ENCODE results near the gene FSTL5.

The FSTL5 gene

DNA sequence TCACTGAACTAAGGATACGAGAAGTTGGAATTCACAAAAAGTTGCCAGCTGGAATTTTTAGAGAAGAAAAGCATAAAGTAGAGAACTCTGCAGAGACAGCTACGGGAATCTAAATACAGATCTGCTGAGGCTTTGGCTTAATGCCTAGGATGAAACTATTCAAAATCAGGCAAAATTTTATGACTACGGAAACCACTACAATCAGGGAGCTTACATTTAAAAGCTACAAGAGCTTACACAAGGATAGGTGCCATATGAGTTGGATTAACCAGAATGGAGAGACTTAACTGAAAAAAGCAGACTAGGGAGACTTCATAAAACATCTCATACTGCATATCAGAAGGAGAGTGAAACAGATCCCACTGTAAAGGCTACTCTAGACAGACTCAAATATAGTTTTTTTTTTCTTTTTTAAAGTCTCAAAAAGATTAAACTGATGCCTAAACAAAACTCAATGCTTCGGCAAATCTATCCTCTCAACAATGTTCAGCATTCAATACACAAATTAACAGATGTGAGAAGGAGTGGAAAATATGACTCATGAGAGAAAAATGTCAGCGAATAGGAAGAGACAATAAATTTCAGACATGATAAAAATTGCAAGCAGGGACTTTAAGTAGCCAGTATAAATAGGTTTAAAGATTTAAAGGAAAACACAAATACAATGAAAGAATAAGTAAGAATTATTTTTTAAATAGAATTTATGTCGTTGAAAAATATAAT lies 586.1 kb downstream of the FSTL5 start:
- DNase-seq (ENCODE audit: low read depth) = no peak

DNA sequence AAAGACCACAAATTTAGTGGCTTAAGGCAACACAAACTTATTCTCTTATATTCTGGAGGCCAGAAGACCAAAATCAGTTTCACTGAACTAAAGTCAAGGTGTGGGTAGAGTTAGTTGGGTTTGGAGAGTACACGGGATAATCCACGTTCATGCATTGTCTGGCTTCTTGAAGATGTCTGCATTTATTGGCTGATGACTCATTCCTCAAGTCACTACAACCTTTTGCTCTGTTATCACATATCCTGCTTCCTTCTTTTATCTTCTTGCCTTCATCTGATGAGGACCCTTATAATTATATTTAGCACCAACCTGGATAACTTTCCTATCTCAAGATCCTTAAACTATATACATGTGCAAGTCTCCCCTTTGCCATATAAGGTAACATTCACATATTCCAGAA lies 590.0 kb downstream of the FSTL5 start:
- DNase-seq (ENCODE audit: low read depth) = no peak

DNA sequence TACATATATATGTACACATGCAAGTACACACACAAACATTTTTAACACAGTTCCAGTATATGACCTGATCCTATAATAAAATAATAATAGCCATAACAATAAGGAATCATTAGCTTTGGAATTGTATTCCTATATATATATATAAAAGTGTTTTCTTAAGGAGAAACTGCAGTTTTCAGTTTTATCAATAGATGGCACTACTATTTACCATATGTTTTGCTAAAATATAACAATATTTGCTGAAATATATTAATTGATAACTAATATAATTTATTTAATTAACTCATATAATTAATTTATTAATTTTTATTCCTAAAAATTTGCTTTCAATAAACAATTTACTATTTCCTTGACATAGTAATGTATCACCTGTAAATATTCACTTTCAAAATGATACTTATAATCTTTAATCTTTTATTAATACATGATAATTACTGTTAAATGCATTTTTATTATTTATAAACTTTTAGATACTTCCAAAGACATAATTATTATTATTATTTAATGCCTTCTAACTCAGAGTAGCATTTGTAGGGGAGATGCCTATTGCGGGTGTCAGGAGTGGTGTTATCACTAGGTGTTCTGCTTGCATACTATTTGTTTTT lies 599.5 kb downstream of the FSTL5 start:
- no peak for DNase-seq (ENCODE audit: low read depth)

DNA sequence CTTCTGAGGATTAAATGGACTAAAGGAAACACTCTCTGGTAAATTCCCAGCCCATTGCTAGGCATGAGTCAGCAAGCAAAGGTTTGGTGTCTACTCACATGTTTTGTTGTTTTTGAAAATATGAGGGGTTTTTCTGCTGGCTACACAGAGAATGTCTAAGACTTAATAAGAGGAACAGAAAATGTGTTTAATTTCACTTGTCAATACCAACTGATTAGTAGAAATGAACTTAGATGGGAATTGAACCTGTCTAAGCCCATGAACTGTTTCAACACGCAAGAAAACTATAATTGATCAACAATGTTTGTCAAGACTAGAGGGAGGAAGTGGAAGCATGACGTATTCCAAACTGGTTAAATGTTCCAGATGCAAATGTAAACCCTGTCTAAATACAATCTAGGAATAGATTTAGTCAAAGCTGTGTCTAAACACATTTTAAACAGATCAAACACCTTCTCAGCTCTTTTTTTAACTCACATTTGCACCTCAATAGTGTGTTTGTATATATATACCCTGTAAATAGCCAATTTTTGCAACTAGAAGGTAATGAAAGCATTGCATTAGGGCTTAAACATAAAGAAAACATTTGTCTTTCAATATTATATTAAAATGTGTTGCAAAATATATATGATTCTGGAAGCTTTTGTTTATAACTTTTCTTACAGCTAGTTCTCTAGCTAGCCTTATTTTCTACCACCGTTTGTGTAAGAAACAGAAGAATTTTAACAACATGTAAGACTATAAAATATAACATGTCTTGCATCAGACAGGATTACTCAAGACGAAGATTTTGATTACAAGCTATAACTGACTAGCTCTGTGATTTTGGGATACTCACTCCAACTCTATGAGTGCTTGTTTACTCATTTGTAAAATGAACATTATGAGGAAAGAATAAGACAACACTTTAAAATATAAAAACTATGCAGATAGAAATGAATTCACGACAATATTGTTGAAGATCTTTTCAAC lies 607.8 kb downstream of the FSTL5 start:
- no peak for DNase-seq (ENCODE audit: low read depth)

DNA sequence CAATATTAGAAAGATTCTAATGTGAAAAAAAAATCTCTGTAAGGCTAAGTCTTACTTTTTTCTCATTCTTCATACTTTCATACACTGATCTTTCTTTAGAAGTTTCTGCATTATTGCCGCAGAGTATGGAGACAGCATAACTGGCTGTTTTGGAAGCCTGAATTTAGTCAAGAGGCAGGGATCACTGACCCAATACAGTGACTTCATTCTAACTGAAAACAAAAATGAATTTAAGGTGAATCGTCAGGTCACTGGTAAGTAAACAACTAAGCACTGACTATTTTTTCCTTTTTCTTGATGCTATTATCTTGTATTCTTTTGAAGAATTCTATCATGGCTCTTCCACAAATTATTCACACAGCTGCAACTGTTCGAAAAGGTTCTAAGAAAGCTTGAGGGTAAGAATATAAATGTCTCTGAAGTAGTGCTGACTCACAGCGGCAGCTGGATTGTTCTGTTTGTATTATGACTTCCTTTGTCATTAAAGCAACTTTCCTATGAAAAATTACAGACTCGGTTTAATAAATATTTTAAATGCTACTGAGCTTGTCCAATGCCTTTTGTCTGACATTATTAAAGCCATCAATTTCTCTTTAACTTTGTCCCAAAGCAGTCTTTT lies 609.3 kb downstream of the FSTL5 start:
- no peak for DNase-seq (ENCODE audit: low read depth)

DNA sequence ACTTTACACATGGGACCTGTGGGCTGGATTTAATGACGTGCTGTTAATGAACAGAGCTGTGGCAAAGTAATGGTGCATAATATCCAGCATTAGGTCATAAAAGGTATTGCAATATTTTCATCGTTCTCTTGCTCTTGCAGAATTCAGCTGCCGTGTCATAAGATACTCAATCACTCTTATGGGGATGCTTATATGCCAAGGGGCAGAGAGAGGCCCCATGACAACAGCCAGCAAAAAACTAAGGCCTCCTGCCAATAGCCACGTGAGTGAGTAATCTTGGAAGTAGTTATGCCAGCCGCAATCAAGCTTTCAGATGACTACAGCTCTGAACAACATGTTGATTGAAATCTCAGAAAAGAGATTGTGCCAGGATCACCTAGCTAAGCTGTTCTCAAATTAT lies 616.9 kb downstream of the FSTL5 start:
- DNase-seq (ENCODE audit: low read depth) = no peak

DNA sequence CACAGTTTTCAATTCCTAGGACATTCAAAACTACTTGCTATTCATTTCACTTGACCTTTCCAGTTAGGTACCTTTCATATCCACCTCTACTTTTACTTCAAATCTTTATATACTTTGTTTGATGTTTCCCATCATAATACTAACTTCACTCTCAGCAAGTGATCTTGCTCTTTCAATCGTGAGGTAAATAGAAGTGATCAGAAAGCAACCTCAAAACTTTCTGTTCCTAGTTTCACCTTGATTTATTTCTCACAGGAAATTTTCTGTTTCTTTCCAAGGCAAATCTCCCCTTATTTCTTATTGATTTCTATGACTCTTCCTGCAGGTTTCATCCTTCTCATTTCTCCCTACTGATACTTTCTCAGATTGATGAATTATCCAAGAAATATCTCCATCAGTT lies 623.5 kb downstream of the FSTL5 start:
- no peak for DNase-seq (ENCODE audit: low read depth)

DNA sequence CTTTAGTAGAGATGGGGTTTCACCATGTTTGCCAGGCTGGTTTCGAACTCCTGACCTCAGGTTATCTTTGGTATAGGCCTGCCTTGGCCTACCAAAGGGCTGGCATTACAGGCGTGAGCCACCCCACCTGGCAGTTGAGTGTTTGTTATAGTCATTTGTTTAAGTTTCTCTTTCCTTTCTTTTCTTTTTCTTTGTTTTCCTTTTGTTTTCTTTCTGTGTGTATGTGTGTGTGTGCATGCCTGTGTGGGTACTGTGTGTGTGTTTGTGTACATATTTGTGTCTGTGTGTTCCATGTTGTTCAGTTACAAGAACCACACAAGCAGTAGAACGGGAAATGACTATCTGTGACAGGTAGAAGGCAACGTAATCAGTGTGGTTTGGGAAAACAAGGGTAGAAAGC lies 624.9 kb downstream of the FSTL5 start:
- no peak for DNase-seq (ENCODE audit: low read depth)

DNA sequence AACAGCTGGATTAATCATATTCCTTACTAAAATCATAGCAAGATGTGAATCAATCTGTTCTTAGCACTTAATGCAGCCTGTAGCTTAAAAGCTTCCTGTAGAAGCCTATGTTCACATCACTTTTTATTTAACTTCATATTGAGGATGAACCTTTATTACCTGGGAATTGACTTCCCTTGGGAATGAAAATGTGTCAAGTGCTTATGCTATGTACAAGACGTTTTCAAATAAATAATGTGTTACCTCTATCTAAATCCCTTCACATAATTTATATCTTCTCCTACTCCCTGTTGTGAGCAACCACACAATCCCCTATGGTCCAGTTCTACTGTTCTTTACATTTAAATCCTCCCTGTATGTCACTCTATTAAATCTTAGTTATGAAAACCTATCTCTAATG lies 633.1 kb downstream of the FSTL5 start:
- no peak for DNase-seq (ENCODE audit: low read depth)

DNA sequence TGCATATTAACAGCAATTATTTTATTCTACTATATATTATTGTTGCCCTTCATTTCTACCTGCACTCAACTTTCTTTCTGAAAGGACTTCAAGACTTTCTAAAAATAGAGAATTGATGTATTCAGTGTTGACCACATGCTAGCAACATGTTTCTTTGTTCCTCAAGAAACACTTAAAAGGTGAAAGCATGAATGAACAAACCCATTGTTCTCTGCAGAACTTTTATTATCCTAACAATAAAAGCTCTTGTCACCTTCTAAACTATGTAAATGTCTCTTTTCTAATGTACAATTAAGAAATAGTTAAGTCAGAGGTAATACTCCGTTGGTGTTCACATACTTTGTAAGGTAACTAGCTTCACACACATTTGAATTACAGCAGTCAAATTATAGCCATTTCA lies 638.7 kb downstream of the FSTL5 start:
- DNase-seq (ENCODE audit: low read depth) = no peak

DNA sequence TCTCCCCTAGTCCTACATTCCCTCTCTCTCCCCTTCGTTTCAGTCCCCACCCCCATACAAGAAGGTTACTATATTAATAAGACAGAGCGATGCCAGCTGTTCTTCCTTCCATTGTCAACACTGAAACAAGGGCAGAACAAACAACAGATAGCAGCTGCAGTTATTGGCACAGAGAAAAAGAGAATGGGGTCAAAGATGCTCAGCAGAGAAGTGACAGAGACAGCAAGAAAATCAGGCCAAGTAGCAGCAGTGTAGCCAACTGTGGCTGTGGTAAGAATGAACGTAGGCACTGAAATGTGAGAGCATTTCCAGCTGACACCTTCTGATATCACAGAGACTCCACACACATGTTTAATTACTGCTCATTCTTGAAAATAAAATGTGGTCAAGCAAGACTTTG lies 641.8 kb downstream of the FSTL5 start:
- DNase-seq (ENCODE audit: low read depth) = no peak

DNA sequence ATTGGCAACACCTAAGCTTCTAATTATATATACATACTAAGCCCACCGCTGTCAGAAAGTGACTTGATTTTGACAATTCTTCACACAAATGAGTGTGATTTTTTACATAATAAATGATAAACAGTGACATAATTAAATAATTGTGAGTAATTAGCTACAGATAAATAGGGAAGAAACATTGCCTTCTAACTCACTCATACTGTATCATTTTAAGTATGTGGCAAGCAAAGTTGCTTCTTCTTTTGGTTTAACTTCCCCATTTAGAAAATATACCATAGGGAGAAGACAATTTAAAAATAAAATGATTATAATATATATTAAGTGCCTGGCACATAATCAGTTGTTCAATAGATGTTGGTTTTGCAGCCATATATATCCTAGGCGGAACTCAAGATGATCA lies 644.2 kb downstream of the FSTL5 start:
- no peak for DNase-seq (ENCODE audit: low read depth)

DNA sequence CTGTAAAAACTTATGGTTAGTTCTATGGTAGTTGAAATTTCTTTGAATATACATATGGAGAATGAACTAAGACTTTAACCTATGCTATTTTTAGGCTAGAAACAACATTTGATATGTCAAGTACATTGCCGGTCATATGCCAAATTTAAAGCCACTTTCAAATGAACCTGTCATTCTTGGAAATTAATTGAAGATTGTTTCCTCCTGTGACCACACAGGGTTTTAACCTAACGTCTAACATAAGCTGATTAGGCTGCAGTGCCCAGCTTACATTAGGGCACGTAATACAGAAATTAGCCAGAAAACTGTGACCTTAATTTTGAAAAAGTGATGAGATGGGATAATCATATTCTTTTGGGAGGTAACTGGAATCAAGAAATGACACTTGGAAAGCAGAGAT lies 645.9 kb downstream of the FSTL5 start:
- DNase-seq (ENCODE audit: low read depth) = no peak

DNA sequence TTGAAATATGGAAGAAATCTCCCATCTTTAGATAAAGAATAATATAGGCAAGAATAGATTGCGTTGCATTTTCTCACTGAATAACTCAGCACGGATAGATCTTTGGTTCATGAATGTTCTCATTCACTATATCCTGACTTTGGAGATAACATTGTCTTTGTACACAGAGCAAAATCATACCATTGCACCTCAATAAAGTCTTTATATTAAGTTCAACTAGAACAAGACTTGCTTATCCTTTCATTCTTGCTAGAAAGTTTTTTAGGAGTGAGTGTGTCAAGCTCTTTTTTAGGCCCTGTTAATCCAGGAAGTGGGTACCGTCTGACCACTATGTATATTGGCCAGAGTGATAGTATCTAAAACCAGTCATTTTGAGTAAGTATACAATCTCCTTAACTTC lies 658.7 kb downstream of the FSTL5 start:
- DNase-seq (ENCODE audit: low read depth) = no peak

DNA sequence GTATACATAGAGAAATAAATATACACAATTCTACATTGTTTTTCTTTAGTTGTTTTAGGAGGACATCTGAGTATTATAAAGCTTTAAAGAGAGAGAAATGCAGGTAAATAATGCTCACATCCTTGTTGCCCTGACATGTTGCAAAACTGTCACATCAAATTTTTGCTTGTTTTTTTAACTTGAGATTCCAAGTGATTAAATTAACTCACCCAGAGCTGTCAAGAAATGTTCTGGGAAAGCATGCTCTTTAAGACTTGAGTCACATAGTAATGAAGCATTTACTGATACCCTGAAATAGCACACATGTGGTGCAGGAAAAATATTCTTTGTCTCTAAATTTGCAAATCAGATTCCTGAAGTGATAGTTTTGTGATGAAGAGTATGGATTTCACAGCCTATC lies 665.6 kb downstream of the FSTL5 start:
- no peak for DNase-seq (ENCODE audit: low read depth)

DNA sequence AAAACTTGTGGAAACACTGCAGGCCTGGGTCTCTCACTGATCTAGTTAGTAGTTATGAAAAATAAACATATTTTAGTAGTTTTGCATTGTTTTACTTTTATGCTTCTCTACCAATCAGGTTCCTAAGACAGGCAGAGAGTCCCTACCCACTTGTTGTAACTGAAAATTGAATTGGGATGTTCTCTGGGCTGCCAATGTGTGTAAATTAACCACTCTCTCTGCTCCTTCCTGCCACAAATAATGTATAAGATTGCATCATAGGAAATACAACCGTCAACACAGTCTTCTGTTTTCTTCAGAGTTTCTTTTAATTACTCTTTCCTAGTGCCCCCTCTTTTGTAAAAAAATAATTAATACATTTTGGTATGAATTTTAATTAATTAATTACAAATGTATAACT lies 677.3 kb downstream of the FSTL5 start:
- DNase-seq (ENCODE audit: low read depth) = no peak

DNA sequence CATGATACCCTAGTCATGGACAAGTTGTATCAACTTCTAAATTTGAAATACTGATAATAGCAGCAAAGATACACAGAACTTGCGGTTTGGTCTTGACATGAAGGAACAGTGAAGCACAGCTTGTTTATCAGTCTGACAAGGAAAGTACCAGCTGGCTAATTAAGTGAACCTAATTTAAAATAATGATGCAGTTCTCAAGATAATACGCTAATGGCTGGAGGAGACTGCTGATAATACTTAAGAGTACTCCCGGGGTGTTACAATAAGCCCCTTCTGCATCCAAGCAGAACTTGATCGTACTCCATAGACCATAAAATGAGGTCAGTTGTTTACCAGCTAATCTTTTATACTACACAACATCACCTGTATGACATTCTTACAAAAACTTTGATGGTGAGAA lies 697.5 kb downstream of the FSTL5 start:
- DNase-seq (ENCODE audit: low read depth) = no peak

DNA sequence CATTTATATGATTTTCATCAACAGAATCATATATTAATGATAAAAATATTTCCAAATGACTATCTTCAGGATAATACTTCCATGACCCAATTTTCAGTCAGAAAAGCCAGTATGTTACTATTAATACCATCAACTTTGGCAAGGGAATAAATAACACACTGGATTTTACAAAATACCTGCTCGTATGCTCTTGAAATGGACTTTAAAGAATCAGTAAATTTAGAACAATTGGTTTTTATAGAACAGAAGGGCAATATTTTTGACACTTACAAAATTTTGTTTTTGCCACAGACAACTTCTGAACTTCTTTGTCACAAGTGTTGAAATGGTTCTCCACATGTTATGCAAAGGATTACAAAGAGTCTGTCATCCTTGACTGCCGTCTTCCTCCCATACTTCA lies 700.4 kb downstream of the FSTL5 start:
- no peak for DNase-seq (ENCODE audit: low read depth)

DNA sequence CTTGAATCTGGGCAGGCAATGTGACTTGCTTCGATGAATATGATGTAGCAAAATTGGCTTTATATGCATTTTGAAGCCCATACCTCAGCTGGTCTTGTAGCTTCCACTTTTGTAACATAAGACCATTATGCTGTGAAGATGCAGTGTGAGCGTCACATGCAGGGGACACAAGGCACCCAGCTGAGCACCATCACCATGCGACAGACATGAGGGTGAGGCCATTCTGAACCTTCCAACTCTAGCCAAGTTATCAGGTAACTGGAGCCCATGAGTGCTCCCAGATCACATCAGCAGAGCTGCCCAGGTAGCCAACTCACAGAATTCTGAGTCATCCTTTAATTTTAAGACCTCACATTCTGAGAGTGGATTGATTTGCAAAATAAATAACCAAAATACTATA lies 705.9 kb downstream of the FSTL5 start:
- no peak for DNase-seq (ENCODE audit: low read depth)

DNA sequence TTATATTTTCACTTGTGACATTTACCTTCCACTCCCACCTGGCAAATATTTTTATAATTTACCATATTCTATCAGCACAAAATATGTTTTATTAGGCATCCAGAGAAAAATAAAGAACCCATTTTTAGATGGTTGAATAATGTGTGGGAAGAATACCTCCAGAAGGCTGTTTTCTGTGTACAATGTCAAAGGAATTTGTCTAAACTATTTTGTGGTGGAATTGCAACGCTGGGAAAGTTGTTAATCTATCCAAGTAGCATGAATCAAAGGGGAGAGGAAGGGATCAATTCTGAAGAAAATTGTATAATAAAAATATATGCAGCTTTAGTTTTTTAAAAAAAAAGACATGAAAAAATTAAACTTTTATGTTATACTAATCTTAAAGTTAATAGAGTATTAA lies 706.5 kb downstream of the FSTL5 start:
- no peak for DNase-seq (ENCODE audit: low read depth)

DNA sequence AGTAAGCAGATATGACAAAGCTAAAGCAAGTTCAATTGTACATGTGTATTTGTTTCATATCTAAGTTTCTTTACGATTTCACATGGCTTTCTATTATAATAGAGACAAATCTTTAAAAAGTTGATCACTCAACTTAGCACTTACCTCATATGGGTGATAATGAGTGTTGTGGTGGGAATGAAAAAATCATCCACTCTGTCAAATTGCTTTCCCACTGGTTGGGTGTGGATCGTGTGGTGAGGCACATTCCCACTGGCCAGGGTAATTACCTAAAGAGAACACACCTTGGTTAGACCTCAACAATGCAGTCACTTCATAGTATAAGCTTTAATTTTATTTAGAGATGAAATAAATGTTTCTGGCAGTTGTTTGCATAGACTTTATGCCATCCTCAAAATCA lies 708.9 kb downstream of the FSTL5 start:
- no peak for DNase-seq (ENCODE audit: low read depth)

DNA sequence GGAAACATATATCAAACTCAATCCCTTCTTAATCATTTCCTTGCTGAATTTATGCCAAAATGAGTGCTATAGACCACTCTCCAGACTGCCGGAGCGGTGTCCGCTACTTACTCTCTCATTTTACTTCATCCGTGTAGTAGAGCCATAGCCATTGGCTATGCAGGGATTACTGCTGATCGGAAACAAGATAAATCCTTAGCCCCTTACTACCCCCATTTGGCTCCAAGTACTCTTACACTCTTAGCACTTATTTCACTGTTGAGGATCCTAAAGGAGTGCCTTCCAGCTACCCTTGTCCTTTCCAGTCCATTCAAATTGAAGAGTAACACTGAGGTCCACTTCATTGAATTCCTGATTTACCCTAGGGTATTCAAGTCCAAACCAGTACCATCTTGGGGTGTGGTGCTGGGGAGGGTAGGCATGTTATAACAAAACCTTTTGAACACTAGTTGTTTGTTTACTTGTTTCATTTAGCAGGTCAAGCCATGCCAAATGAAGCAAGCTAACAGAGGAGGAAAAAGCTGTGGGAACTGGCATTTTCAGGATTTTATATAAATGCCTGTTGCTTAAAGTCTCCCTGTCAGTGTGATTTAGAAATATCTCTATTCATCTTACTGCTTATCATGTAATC lies 715.1 kb downstream of the FSTL5 start:
- no peak for DNase-seq (ENCODE audit: low read depth)

Data from CMK (cell line).